Measurements from ENCODE around the gene CHTF18.

Gene CHTF18

DNA sequence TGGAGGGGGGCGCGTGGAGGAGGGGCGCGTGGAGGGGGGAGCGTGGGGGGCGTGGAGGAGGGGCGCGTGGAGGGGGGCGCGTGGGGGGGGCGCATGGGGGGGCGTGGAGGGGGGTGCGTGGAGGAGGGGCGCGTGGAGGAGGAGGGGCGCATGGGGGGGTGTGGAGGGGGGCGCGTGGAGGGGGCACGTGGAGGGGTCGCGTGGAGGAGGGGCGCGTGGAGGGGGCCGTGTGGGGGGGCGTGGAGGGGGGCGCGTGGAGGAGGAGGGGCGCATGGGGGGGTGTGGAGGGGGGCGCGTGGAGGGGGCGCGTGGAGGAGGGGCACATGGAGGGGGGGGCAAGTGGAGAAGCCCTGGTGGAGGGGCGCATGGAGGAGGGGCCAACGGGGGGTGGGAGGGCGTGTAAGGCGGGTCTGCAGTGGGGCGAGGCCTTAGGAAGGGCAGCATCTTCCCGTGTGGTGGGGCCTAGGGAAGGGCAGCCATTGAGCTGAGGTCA is 20.6 kb upstream of the CHTF18 start:
- Histone ChIP-seq H3K4me1 (no peaks in the 10 kb centered on the region), H3K9me3 (no peaks in the 10 kb centered on the region), H3K4me3 (ENCODE audit: low read depth, low read length) (no peak overlapping the region), H3K36me3 (no peaks in the 10 kb centered on the region), H3K27me3 (no peaks in the 10 kb centered on the region)
- TF ChIP-seq, protein P1, sequence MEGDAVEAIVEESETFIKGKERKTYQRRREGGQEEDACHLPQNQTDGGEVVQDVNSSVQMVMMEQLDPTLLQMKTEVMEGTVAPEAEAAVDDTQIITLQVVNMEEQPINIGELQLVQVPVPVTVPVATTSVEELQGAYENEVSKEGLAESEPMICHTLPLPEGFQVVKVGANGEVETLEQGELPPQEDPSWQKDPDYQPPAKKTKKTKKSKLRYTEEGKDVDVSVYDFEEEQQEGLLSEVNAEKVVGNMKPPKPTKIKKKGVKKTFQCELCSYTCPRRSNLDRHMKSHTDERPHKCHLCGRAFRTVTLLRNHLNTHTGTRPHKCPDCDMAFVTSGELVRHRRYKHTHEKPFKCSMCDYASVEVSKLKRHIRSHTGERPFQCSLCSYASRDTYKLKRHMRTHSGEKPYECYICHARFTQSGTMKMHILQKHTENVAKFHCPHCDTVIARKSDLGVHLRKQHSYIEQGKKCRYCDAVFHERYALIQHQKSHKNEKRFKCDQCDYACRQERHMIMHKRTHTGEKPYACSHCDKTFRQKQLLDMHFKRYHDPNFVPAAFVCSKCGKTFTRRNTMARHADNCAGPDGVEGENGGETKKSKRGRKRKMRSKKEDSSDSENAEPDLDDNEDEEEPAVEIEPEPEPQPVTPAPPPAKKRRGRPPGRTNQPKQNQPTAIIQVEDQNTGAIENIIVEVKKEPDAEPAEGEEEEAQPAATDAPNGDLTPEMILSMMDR (IDR thresholded peaks at IDR 0.05; ENCODE audit: low read depth, low read length) = no peak
- DNase-seq = no peak

DNA sequence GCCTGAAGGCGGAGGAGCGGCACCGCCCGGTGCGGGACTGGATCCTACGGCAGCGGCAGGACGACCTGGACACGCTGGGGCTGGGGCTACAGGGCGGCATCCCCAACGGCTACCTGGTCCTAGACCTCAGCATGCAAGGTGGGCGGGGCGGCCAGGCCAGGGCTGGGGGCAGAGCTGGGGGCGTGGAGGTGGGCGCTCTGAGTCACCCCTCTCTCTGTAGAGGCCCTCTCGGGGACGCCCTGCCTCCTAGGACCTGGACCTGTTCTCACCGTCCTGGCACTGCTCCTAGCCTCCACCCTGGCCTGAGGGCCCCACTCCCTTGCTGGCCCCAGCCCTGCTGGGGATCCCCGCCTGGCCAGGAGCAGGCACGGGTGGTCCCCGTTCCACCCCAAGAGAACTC is 20.0 kb upstream of the CHTF18 start:
- H3K27me3 ChIP-seq = no peaks in the 10 kb centered on the region
- H3K4me1 ChIP-seq = no peaks in the 10 kb centered on the region
- no peaks in the 10 kb centered on the region for H3K36me3 ChIP-seq
- DNase-seq = no peak
- no peak overlapping the region for H3K4me3 ChIP-seq (ENCODE audit: low read depth, low read length)
- TF ChIP-seq, protein P1 (IDR thresholded peaks at IDR 0.05; ENCODE audit: low read depth, low read length) = no peak
- H3K9me3 ChIP-seq = no peaks in the 10 kb centered on the region

DNA sequence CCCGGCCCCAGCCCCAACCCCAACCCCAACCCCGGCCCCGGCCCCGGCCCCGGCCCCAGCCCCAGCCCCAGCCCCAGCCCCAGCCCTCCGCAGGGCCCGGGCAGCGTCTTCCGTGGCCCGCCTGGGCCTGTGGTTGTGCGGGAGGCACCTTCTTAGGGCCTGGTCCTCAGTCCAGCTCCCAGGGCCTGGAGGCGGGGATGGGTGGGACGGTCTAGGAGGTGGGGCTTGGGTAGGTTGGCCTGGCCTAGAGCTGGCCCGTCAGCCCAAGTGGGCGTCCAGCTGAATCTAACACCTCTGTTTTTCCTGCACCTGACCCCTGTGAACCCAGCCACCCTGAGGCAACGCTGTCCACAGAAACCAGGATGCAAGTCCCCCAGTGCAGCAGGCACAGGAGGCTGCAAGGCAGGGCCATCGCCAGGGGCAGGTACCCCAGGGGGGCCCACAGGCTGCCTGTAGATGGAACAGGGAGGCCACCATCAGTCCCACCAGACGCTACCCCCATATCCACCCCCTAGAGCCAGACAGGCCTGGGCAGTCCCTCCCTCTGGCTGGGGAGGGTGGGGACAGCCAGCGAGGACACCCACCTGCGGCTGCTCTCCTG is 19.1 kb upstream of the CHTF18 start:
- no peaks in the 10 kb centered on the region for H3K36me3 ChIP-seq
- H3K9me3 ChIP-seq = no peaks in the 10 kb centered on the region
- H3K4me1 ChIP-seq = no peaks in the 10 kb centered on the region
- H3K4me3 ChIP-seq (ENCODE audit: low read depth, low read length) = no peak overlapping the region
- no peak for DNase-seq
- TF ChIP-seq, protein P1 (IDR thresholded peaks at IDR 0.05; ENCODE audit: low read depth, low read length) = no peak
- H3K27me3 ChIP-seq = no peaks in the 10 kb centered on the region

DNA sequence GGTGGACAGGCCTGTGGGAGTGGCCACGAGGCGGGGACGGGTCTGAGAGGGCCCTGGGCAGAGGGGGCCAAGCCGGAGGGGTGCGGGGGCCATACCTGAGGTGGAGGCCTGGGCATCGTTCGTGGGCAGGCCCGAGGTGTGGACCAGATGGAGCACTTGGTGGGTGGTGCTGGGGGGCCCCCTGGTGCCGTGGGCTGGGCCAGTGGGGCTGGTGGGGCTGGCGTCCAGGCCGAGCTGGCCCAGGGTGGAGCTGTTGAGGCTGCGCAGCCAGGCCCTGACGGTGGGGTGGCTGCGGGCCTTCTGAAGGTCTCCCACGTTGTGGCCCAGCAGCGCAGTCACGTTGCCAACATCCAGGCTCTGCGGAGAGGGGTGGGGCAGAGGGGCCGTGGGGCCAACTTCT is 18.5 kb upstream of the CHTF18 start:
- Histone ChIP-seq H3K36me3 (no peaks in the 10 kb centered on the region), H3K27me3 (no peaks in the 10 kb centered on the region), H3K4me3 (ENCODE audit: low read depth, low read length) (no peak overlapping the region), H3K9me3 (no peaks in the 10 kb centered on the region), H3K4me1 (no peaks in the 10 kb centered on the region)
- TF ChIP-seq, protein P1 (IDR thresholded peaks at IDR 0.05; ENCODE audit: low read depth, low read length) = no peak
- DNase-seq = no peak

DNA sequence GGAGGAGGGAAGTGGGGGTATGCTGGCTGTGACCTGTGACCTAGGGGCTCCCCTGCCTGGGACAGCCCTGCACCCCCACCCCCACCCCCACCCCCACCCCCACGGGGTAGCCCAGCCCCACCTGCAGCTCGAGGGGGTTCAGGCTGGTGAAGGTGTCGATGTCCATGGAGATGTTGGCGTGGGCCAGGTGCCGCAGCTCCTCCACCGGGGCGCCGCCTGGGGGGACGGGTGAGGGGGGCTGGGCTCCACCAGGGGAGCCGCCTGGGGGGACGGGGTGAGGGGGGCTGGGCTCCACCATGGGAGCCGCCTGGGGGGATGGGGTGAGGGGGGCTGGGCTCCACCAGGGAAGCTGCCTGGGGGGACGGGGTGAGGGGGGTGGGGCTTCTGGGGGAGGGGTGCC is 18.0 kb upstream of the CHTF18 start:
- no peaks in the 10 kb centered on the region for H3K4me1 ChIP-seq
- H3K4me3 ChIP-seq (ENCODE audit: low read depth, low read length) = no peak overlapping the region
- no peaks in the 10 kb centered on the region for H3K9me3 ChIP-seq
- TF ChIP-seq, protein P1 (IDR thresholded peaks at IDR 0.05; ENCODE audit: low read depth, low read length) = no peak
- no peaks in the 10 kb centered on the region for H3K36me3 ChIP-seq
- no peak for DNase-seq
- H3K27me3 ChIP-seq = no peaks in the 10 kb centered on the region

DNA sequence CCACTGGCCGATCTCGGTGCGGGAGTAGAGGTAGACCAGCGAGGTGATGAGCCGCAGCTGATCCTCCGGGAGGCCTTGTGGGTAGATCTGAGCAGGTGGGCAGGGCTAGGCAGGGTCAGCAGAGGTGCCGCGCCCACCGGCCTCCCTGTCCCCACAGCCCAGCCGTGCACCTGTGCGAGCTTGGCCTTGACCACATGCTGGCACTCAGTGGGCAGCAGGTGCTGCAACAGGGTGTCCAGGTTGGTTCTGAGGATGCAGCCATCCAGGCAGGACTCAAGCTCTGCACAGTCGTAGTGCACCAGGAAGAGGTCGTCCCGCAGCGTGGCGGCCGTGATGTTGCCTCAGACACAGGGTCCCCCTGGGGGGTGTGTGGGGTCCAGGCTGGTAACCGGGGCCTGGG is 15.5 kb upstream of the CHTF18 start:
- Histone ChIP-seq H3K4me1 (no peaks in the 10 kb centered on the region), H3K9me3 (no peaks in the 10 kb centered on the region), H3K4me3 (ENCODE audit: low read depth, low read length) (no peak overlapping the region), H3K27me3 (no peaks in the 10 kb centered on the region), H3K36me3 (no peaks in the 10 kb centered on the region)
- DNase-seq = no peak
- TF ChIP-seq, protein P1 (IDR thresholded peaks at IDR 0.05; ENCODE audit: low read depth, low read length) = no peak
